GM18502 (cell line): ENCODE measurements around the gene RAB1A.

ENCODE experiments used
- ATAC-seq: cut with Tn5 transposase; IDR thresholded peaks from one replicate; pipeline ENCODE4 v1.9.1; 2021; ENCODE audit warnings: mild to moderate bottlenecking; ENCODE audit not compliant: unreplicated experiment, poor library complexity

The RAB1A gene

GRCh38 chr2:65064728-65065552 is 65.0 kb downstream of the RAB1A start:
- ATAC-seq, result peak; percentile 82

- ATAC-seq, result no peak
Observed at GRCh38 chr2:65062843-65063825, 66.8 kb downstream of the RAB1A start.

GRCh38 chr2:65061910-65062339 is 68.0 kb downstream of the RAB1A start:
- ATAC-seq, result no peak

- no peak for ATAC-seq
Observed at GRCh38 chr2:65061146-65061909, 68.6 kb downstream of the RAB1A start.

- ATAC-seq, result no peak
Observed at GRCh38 chr2:65059071-65059470, 70.8 kb downstream of the RAB1A start.

GRCh38 chr2:65057391-65058052 is 72.4 kb downstream of the RAB1A start:
- peak; percentile 34 for ATAC-seq

GRCh38 chr2:65057054-65057375 is 72.9 kb downstream of the RAB1A start:
- ATAC-seq, result no peak

GRCh38 chr2:65056215-65057053 is 73.5 kb downstream of the RAB1A start, which contains the start of gene CEP68:
Gene CEP68, plus strand, starts transcription at chr2:65056416. Its CDS starts 13,029 bp downstream, at chr2:65069445.
- ATAC-seq, result peak; percentile 86

- peak; percentile 32 for ATAC-seq
Observed at GRCh38 chr2:65055422-65056214, 74.3 kb downstream of the RAB1A start.

GRCh38 chr2:65054749-65055421 is 75.0 kb downstream of the RAB1A start:
- no peak for ATAC-seq

GRCh38 chr2:65053199-65053598 is 76.7 kb downstream of the RAB1A start:
- peak; percentile 54 for ATAC-seq

GRCh38 chr2:65050931-65051330 is 79.0 kb downstream of the RAB1A start:
- ATAC-seq, result no peak

- ATAC-seq, result no peak
Observed at GRCh38 chr2:65049010-65049639, 80.8 kb downstream of the RAB1A start.

- ATAC-seq, result no peak
Observed at GRCh38 chr2:65046633-65047407, 83.1 kb downstream of the RAB1A start.

- no peak for ATAC-seq
Observed at GRCh38 chr2:65045651-65046050, 84.3 kb downstream of the RAB1A start.

GRCh38 chr2:65044097-65044735 is 85.7 kb downstream of the RAB1A start:
- ATAC-seq, result no peak
